ENCODE results near the gene KRTAP10-10. TPM values are rescaled to one million over a fixed set of nuclear protein-coding genes. Genes with fewer than 3 reads are reported as not detected.

Gene KRTAP10-10
- total RNA-seq, 2 donors from 2014 or later, result not detected

Other genes with a start within 250 kb of the KRTAP10-10 start
- 1 to 10 TPM; 1.4 to 2.5 TPM for gene LRRC3, start 181.8 kb upstream of the KRTAP10-10 start, total RNA-seq
- gene KRTAP10-1, start 97.2 kb upstream of the KRTAP10-10 start, total RNA-seq, result not detected
- not detected for gene KRTAP10-2, start 85.9 kb upstream of the KRTAP10-10 start, total RNA-seq
- gene KRTAP10-3, start 78.6 kb upstream of the KRTAP10-10 start, total RNA-seq, result not detected
- gene KRTAP10-4, start 63.6 kb upstream of the KRTAP10-10 start, total RNA-seq, result not detected
- not detected for gene KRTAP10-5, start 56.8 kb upstream of the KRTAP10-10 start, total RNA-seq
- gene KRTAP10-6, start 44.9 kb upstream of the KRTAP10-10 start, total RNA-seq, result not detected
- gene KRTAP10-7, start 36.8 kb upstream of the KRTAP10-10 start, total RNA-seq, result not detected
- gene KRTAP10-8, start 25.3 kb upstream of the KRTAP10-10 start, total RNA-seq, result not detected
- gene KRTAP10-9, start 10.3 kb upstream of the KRTAP10-10 start, total RNA-seq, result not detected
- not detected for gene KRTAP10-11, start 9.1 kb downstream of the KRTAP10-10 start, total RNA-seq
- gene KRTAP12-4, start 17.3 kb downstream of the KRTAP10-10 start, total RNA-seq, result not detected
- gene KRTAP12-3, start 20.6 kb downstream of the KRTAP10-10 start, total RNA-seq, result not detected
- not detected for gene KRTAP12-2, start 29.6 kb downstream of the KRTAP10-10 start, total RNA-seq
- not detected for gene KRTAP12-1, start 44.8 kb downstream of the KRTAP10-10 start, total RNA-seq
- gene KRTAP10-12, start 59.8 kb downstream of the KRTAP10-10 start, total RNA-seq, result not detected
- gene TSPEAR, start 74.2 kb downstream of the KRTAP10-10 start, total RNA-seq, result 1 to 10 TPM in 1 of 2 donors, under 1 TPM in 1; 0.39 to 1.6 TPM
- gene UBE2G2, start 164.5 kb downstream of the KRTAP10-10 start, total RNA-seq, result 10 to 100 TPM; 62.0 to 83.0 TPM
- gene SUMO3, start 180.7 kb downstream of the KRTAP10-10 start, total RNA-seq, result 10 to 100 TPM; 71.2 to 93.3 TPM
- gene PTTG1IP, start 236.3 kb downstream of the KRTAP10-10 start, total RNA-seq, result 100 to 1,000 TPM; 181 to 195 TPM